GM12872 (cell line): ENCODE results near the gene CHRNE.

Experiments used
- CTCF ChIP-seq: IDR thresholded peaks from 3 replicates; pipeline ENCODE4 v1.5.1; 2011; ENCODE audit warnings: low read depth, mild to moderate bottlenecking, low read length, moderate library complexity; ENCODE audit not compliant: insufficient read depth

CHRNE gene

GRCh38 chr17:4850246-4850645, 52.7 kb downstream of the CHRNE start:
- TF ChIP-seq CTCF, result no peak

GRCh38 chr17:4849011-4849536, 53.8 kb downstream of the CHRNE start:
- no peak for TF ChIP-seq CTCF
